GM06990 (cell line): ENCODE measurements around the gene OBSCN.
"Not testable (repeated sequence)": the region's sequence is repeated elsewhere in the genome, so short reads cannot be mapped to it uniquely, and the experiment has no call there.

ENCODE experiments used
- DNase-seq: peaks from one replicate; pipeline ENCODE4 v3.0.0-alpha.2; 2011; ENCODE audit not compliant: insufficient read length; ENCODE audit errors: extremely low read depth
- H3K27me3 ChIP-seq: replicated peaks from 2 replicates; pipeline ENCODE4 v1.6.0; 2011; ENCODE audit warnings: low read length; ENCODE audit not compliant: control insufficient read depth, insufficient read depth
- H3K36me3 ChIP-seq: 2 replicates; pipeline ENCODE4 v1.5.1; 2011; ENCODE audit warnings: low read length; ENCODE audit not compliant: control insufficient read depth, insufficient read depth
- H3K4me3 ChIP-seq: replicated peaks from 2 replicates; pipeline ENCODE4 v1.5.1; 2011; ENCODE audit warnings: low read depth, mild to moderate bottlenecking, control low read depth, low read length
- TF ChIP-seq, protein P1 (sequence below): IDR thresholded peaks from 2 replicates; pipeline ENCODE4 v1.5.1; 2011; ENCODE audit warnings: low read length, control low read depth, mild to moderate bottlenecking, inconsistent platforms; ENCODE audit not compliant: insufficient read depth, poor library complexity, severe bottlenecking

Gene OBSCN

DNA sequence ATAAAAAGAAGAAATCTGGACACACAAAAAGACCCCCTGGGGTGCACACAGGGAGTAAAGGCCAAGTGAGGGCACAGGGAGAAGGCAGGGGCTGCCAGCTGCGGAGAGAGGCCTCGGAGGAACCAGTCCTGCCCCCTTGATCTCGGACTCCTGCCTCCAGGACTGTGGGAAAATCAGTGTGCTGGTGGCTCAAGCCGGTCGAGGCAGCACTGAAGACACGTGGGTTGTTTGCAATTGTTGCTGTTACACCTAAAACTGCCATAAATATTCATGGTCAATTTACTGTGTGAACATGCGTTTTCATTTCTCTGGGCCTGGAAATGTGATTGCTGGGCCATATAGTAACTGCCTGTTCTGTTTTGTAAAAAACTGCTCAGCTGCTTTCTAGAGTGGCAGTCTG lies 23.7 kb upstream of the OBSCN start:
- Histone ChIP-seq H3K4me3 (no peak overlapping the region), H3K27me3 (no peaks in the 10 kb centered on the region), H3K36me3 (no peaks in the 10 kb centered on the region)
- TF ChIP-seq, protein P1, sequence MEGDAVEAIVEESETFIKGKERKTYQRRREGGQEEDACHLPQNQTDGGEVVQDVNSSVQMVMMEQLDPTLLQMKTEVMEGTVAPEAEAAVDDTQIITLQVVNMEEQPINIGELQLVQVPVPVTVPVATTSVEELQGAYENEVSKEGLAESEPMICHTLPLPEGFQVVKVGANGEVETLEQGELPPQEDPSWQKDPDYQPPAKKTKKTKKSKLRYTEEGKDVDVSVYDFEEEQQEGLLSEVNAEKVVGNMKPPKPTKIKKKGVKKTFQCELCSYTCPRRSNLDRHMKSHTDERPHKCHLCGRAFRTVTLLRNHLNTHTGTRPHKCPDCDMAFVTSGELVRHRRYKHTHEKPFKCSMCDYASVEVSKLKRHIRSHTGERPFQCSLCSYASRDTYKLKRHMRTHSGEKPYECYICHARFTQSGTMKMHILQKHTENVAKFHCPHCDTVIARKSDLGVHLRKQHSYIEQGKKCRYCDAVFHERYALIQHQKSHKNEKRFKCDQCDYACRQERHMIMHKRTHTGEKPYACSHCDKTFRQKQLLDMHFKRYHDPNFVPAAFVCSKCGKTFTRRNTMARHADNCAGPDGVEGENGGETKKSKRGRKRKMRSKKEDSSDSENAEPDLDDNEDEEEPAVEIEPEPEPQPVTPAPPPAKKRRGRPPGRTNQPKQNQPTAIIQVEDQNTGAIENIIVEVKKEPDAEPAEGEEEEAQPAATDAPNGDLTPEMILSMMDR, result no peak
- no peak for DNase-seq

- H3K4me3 ChIP-seq, result no peak overlapping the region
- DNase-seq, result no peak
- no peaks in the 10 kb centered on the region for H3K36me3 ChIP-seq
- H3K27me3 ChIP-seq, result no peaks in the 10 kb centered on the region
- TF ChIP-seq, protein P1, result no peak
Observed at GRCh38 chr1:228185641-228185965, 22.2 kb upstream of the OBSCN start.

GRCh38 chr1:228188249-228188648 lies 19.6 kb upstream of the OBSCN start:
- H3K27me3 ChIP-seq, H3K4me3 ChIP-seq, DNase-seq, H3K36me3 ChIP-seq: not testable (repeated sequence)

- TF ChIP-seq, protein P1, result no peak
- no peaks in the 10 kb centered on the region for H3K36me3 ChIP-seq
- DNase-seq, result no peak
Observed at GRCh38 chr1:228190182-228190581, 17.7 kb upstream of the OBSCN start.

GRCh38 chr1:228190778-228191177 lies 17.1 kb upstream of the OBSCN start:
- TF ChIP-seq, protein P1, result no peak
- Histone ChIP-seq H3K36me3 (no peaks in the 10 kb centered on the region), H3K27me3 (no peaks in the 10 kb centered on the region), H3K4me3 (no peak overlapping the region)
- no peak for DNase-seq

More at GRCh38 chr1:228190182-228190581, 17.7 kb upstream of the OBSCN start:
- H3K4me3 ChIP-seq, result no peak overlapping the region
- H3K27me3 ChIP-seq, result no peaks in the 10 kb centered on the region

GRCh38 chr1:228194436-228194835 lies 13.4 kb upstream of the OBSCN start:
- H3K36me3 ChIP-seq, result no peaks in the 10 kb centered on the region
- no peaks in the 10 kb centered on the region for H3K27me3 ChIP-seq
- H3K4me3 ChIP-seq, result no peak overlapping the region
- no peak for DNase-seq
- TF ChIP-seq, protein P1, result no peak
